GM12872 (cell line): ENCODE results near the gene MARF1.
A peak's percentile ranks its signal among the peaks of the same experiment; 100 is the strongest.

ENCODE experiments used
- TF ChIP-seq, protein P1 (sequence below): IDR thresholded peaks from 3 replicates; pipeline ENCODE4 v1.5.1; 2011; ENCODE audit warnings: low read depth, mild to moderate bottlenecking, low read length, moderate library complexity; ENCODE audit not compliant: insufficient read depth

MARF1 gene, protein sequence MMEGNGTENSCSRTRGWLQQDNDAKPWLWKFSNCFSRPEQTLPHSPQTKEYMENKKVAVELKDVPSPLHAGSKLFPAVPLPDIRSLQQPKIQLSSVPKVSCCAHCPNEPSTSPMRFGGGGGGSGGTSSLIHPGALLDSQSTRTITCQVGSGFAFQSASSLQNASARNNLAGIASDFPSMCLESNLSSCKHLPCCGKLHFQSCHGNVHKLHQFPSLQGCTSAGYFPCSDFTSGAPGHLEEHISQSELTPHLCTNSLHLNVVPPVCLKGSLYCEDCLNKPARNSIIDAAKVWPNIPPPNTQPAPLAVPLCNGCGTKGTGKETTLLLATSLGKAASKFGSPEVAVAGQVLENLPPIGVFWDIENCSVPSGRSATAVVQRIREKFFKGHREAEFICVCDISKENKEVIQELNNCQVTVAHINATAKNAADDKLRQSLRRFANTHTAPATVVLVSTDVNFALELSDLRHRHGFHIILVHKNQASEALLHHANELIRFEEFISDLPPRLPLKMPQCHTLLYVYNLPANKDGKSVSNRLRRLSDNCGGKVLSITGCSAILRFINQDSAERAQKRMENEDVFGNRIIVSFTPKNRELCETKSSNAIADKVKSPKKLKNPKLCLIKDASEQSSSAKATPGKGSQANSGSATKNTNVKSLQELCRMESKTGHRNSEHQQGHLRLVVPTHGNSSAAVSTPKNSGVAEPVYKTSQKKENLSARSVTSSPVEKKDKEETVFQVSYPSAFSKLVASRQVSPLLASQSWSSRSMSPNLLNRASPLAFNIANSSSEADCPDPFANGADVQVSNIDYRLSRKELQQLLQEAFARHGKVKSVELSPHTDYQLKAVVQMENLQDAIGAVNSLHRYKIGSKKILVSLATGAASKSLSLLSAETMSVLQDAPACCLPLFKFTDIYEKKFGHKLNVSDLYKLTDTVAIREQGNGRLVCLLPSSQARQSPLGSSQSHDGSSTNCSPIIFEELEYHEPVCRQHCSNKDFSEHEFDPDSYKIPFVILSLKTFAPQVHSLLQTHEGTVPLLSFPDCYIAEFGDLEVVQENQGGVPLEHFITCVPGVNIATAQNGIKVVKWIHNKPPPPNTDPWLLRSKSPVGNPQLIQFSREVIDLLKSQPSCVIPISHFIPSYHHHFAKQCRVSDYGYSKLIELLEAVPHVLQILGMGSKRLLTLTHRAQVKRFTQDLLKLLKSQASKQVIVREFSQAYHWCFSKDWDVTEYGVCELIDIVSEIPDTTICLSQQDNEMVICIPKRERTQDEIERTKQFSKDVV (N-terminal part only)

DNA sequence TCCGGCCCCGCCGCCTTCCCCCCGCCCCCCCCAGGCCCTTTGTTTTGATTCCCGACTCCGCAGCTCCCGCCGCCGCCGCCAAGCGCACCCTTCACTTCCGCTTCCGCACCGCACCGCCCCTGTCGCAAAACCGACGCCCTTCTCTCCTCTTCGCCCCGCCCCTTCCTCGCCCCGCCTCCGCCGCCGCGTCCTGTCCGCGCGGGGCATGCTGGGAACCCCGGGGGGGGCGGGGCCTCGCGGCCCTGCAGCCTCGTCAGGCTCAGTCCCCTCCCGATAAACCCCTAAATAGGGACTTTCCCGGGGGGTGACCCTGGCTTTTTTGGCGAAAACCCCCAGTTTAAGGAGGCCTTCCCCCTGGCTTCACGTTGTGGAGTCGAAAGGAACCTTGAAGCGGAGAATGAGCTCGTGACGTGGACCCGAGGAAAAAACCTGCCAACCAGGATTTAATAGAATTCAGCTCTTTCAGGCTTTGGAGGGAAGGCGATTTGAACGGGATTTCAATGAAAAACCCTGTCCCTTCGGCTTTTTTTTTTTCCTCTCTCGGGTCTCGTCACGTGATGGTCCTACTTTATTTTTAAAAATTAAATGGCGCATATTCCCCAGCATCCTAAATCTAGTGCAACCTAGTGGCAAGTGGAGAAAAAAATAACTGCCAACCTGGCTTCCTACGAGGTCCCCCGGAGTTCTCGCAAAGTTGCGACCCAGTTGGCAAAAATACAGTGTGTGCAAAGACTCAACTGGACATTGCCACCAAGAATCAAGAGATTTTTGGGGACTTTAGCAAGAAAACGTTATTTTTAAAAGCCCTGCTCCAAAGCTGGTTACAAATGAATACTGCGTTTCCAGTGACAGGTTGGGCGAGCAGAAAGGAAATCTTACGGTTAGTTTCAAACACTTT is at the start of gene MARF1:
MARF1 (minus strand) TSS at position 107 of the 898 bp plus-strand sequence. CDS start 3,921 bp downstream, outside the sequence.
- TF ChIP-seq, protein P1, sequence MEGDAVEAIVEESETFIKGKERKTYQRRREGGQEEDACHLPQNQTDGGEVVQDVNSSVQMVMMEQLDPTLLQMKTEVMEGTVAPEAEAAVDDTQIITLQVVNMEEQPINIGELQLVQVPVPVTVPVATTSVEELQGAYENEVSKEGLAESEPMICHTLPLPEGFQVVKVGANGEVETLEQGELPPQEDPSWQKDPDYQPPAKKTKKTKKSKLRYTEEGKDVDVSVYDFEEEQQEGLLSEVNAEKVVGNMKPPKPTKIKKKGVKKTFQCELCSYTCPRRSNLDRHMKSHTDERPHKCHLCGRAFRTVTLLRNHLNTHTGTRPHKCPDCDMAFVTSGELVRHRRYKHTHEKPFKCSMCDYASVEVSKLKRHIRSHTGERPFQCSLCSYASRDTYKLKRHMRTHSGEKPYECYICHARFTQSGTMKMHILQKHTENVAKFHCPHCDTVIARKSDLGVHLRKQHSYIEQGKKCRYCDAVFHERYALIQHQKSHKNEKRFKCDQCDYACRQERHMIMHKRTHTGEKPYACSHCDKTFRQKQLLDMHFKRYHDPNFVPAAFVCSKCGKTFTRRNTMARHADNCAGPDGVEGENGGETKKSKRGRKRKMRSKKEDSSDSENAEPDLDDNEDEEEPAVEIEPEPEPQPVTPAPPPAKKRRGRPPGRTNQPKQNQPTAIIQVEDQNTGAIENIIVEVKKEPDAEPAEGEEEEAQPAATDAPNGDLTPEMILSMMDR: peak; percentile 38; the same call in 1 of the 3 replicates

DNA sequence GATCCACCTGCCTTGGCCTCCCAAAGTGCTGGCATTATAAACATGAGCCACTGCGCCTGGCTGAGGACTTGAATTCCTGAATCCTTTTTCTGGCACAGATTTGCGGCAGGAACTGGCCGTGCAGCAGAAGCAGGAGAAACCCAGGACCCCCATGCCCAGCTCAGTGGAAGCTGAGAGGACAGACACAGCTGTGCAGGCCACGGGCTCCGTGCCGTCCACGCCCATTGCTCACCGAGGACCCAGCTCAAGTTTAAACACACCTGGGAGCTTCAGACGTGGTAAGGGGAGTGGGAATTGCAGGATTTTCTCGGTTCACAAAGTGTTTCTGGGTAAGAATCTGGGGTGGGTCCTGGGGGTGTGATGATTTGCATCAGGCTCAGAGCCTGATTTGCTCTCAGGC is 48.1 kb upstream of the MARF1 start:
- TF ChIP-seq, protein P1: no peak

DNA sequence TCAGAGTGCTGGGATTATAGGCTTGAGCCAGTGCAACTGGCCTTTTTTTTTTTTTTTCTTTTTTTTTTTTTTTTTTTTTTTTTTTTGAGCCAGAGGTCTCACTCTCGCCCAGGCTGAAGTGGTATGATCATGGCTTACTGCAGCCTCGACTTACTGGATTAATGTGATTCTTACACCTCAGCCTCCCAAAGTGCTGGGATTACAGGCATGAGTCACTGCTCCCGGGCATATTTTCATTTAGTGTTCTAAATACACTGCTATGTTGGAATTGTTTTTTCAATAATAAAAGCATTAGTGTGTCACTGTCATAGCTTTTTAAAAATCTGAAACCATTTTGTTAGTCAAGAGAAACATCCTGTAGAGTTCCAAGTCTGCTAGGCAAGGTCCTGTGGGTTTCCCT is 47.3 kb upstream of the MARF1 start:
- TF ChIP-seq, protein P1: no peak

DNA sequence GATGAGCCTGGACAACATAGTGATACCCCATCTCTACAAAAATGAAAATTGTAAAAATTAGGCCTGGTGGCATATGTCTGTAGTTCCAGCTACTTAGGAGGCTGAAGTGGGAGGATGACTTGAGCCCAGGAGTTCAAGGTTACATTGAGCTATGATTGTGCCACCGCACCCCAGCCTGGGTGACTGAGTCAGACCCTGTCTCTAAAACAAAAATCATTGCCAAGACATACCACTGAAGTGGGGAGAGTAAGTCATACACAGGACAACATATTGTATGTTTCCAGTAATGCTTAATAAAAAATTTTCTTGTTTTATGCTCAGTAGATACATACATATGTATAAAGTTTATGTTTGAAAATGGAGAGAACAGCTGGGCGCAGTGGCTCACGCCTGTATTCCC is 46.3 kb upstream of the MARF1 start:
- TF ChIP-seq, protein P1: no peak

DNA sequence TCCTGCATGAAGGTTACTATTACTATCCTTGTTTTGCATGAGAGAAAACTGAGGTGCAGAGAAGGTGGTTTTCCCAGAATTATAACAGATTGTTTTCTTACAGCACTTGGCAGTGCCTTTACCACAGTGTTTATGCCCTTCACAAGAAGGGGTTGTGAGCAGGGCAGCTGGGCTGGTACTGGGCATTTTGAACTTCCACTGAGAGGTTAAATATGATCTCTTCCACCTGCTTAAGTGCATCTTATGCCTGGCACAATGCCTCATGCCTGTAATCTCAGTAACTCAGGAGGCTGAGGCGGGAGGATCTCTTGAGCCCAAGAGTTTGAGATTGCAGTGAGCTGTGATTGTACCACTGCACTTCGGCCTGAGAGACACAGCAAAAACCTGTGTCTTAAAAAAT is 43.3 kb upstream of the MARF1 start:
- TF ChIP-seq, protein P1: no peak

DNA sequence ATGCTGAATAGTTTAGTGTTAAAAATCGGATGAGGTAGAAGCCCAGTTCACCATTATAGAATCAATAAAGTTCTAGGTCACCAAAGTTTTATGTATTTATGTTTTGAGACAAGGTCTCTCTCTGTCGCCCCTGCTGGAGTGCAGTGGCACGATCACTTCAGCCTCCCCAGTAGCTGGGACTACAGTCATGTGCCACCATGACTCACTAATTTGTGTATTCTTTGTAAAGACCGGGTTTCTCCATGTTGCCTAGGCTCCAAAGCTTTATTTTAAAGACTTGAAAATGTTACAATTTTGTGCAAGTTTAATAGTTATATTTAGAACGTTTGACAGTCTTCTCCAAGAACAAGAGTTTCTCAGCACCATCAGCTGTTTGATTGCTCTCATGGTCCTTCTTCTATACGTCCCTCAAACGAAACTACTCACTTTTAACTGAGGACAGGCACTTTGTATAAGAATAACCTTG is 39.2 kb upstream of the MARF1 start:
- TF ChIP-seq, protein P1: peak; percentile 51
